ENCODE results near the gene NOX3.

NOX3 gene

DNA sequence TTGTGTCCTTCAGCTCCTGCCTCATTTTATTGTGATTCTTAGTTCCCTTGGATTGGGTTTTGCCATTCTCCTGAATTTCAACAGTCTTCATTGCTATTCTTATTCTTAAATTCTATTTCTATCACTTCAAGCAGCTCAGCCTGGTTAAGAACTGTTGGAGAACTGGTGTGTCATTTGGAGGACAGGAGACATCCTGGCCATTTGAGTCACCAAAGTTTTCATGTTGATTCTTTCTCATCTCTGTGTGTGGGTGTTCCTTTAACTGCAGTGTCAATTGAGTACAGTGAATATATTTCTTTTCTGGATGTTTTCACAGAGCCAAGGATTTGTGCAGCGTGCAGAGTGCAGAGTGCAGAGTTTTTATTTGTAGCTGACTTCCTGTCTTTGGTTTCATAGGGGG is 107.8 kb downstream of the NOX3 start:
- no peak for DNase-seq (ENCODE audit: low read depth)
- TF ChIP-seq, protein P1, sequence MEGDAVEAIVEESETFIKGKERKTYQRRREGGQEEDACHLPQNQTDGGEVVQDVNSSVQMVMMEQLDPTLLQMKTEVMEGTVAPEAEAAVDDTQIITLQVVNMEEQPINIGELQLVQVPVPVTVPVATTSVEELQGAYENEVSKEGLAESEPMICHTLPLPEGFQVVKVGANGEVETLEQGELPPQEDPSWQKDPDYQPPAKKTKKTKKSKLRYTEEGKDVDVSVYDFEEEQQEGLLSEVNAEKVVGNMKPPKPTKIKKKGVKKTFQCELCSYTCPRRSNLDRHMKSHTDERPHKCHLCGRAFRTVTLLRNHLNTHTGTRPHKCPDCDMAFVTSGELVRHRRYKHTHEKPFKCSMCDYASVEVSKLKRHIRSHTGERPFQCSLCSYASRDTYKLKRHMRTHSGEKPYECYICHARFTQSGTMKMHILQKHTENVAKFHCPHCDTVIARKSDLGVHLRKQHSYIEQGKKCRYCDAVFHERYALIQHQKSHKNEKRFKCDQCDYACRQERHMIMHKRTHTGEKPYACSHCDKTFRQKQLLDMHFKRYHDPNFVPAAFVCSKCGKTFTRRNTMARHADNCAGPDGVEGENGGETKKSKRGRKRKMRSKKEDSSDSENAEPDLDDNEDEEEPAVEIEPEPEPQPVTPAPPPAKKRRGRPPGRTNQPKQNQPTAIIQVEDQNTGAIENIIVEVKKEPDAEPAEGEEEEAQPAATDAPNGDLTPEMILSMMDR (conservative IDR thresholded peaks at IDR 0.05; ENCODE audit: control insufficient read depth, insufficient read depth, low read depth, low read length), result no peak
- H3K4me3 ChIP-seq (ENCODE audit: control insufficient read depth, low read depth, low read length), result no peak overlapping the region

DNA sequence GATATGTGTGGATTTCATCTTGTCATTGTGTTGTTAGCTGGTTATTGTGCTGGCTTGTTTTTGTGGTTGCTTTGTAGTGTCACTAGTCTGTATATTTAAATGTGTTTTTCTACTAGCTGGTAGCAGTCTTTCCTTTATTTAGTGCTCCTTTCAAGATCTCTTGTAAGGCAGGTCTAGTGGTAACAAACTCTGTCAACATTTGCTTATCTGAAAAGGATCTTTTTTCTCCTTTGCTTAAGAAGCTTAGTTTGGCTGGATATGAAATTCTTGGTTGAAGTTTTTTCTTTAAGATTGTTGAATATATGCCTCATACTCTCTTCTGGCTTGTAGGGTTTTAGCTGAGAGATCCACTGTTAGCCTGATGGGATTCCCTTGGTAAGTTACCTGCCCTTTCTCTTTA is 108.7 kb downstream of the NOX3 start:
- TF ChIP-seq, protein P1 (conservative IDR thresholded peaks at IDR 0.05; ENCODE audit: control insufficient read depth, insufficient read depth, low read depth, low read length), result no peak
- DNase-seq (ENCODE audit: low read depth), result no peak
- no peak overlapping the region for H3K4me3 ChIP-seq (ENCODE audit: control insufficient read depth, low read depth, low read length)

Data from fibroblast of mammary gland (primary cell).